Activated effector memory CD4-positive, alpha-beta T cell treated with Interleukin-2 at 50 U/mL for 16 hours (primary cell): ENCODE data around the gene PALM.
A peak's percentile ranks its signal among the peaks of the same experiment; 100 is the strongest.
"Not testable (repeated sequence)": the region's sequence is repeated elsewhere in the genome, so short reads cannot be mapped to it uniquely, and the experiment has no call there.

ENCODE experiments used
- DNase-seq: peaks from one replicate; pipeline ENCODE4 v3.0.0-alpha.2; 2020

Gene PALM

GRCh38 chr19:708154-709143 is at the start of gene PALM:
PALM (plus strand) TSS chr19:708935; CDS start chr19:709147, 212 bp downstream.
- DNase-seq, result no peak

GRCh38 chr19:660793-661426 is 47.8 kb upstream of the PALM start:
- no peak for DNase-seq

- DNase-seq, result peak; percentile 64
Measured at GRCh38 chr19:661427-662196, 47.1 kb upstream of the PALM start.

- peak; percentile 68 for DNase-seq
Measured at GRCh38 chr19:662207-662961, 46.4 kb upstream of the PALM start.

GRCh38 chr19:662962-663681 is 45.6 kb upstream of the PALM start, which contains the start of gene RNF126:
RNF126 (minus strand) TSS chr19:663214; CDS start chr19:663121, 93 bp downstream.
- DNase-seq, result peak; percentile 94

- no peak for DNase-seq
Measured at GRCh38 chr19:663682-664117, 45.0 kb upstream of the PALM start.

GRCh38 chr19:664913-665443 is 43.8 kb upstream of the PALM start:
- peak; percentile 67 for DNase-seq

GRCh38 chr19:666985-667573 is 41.7 kb upstream of the PALM start:
- not testable (repeated sequence) for DNase-seq

GRCh38 chr19:668675-669434 is 39.9 kb upstream of the PALM start:
- not testable (repeated sequence) for DNase-seq

GRCh38 chr19:670609-671075 is 38.1 kb upstream of the PALM start:
- no peak for DNase-seq

- no peak for DNase-seq
Measured at GRCh38 chr19:674282-675151, 34.2 kb upstream of the PALM start.

GRCh38 chr19:676007-676338 is 32.8 kb upstream of the PALM start:
- no peak for DNase-seq

GRCh38 chr19:676339-677105 is 32.2 kb upstream of the PALM start, which contains the start of gene FSTL3:
FSTL3 (plus strand) TSS chr19:676392; CDS start chr19:676424, 32 bp downstream.
- DNase-seq, result no peak

- DNase-seq, result no peak
Measured at GRCh38 chr19:677201-677600, 31.5 kb upstream of the PALM start.

- DNase-seq, result no peak
Measured at GRCh38 chr19:677601-678436, 30.9 kb upstream of the PALM start.

- DNase-seq, result no peak
Measured at GRCh38 chr19:678791-679388, 29.8 kb upstream of the PALM start.
